ENCODE data around the gene POLG.
A peak's percentile ranks its signal among the peaks of the same experiment; 100 is the strongest.

Gene POLG

DNA sequence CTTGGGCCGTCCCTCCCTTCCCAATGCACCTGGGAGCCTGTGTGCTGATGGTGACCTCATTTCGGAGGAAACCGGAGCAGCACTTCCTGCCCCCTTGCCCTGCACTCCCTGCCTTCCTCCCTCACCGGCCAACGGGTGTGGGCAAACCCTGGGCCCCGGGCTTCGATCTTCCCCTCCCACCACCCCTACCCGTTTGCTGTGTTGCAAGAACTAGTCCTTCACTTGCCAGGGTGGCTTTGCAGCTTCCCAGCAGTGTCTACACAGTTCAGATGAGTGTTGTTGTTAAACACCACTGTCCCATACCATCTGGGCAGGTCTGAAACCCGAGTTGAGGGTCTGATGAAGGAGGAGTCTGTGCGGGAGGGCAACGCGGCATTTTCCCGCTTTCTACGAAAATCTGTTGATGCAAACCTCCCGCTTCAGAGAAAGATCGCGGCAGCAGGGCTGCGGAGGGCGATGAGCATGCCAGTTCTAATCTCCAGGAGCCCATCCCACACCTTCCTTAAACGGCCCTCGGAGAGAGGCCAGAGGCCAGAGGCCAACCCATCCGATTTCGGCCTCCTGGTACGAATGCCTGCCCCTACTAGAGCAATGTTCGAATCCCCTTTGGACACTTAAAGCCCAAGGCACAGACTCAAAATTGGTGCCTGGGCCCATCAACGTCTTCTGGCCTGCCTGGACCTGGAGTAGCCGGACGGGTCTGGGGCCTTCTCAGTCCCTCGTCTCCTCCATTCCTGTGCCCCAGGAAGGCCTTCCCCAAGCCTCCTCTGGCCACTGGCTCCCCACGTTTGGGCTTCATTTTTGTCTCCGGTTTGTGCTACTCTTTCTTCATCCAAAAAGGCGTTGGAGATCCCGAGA is 35.7 kb upstream of the POLG start:
- DNase-seq = no peak

GRCh38 chr15:89369341-89369947 is 34.8 kb upstream of the POLG start:
- DNase-seq = no peak

GRCh38 chr15:89368566-89369223 is 34.1 kb upstream of the POLG start:
- DNase-seq = no peak

GRCh38 chr15:89367485-89368451 is 33.1 kb upstream of the POLG start:
- no peak for DNase-seq

GRCh38 chr15:89366656-89367393 is 32.2 kb upstream of the POLG start:
- no peak for DNase-seq

- no peak for DNase-seq
Measured at GRCh38 chr15:89365462-89366065, 30.9 kb upstream of the POLG start.

- no peak for DNase-seq
Measured at GRCh38 chr15:89364741-89365450, 30.3 kb upstream of the POLG start.

GRCh38 chr15:89364341-89364740 is 29.7 kb upstream of the POLG start:
- DNase-seq = no peak

GRCh38 chr15:89363770-89364169 is 29.1 kb upstream of the POLG start:
- no peak for DNase-seq

- DNase-seq = no peak
Measured at GRCh38 chr15:89363133-89363532, 28.5 kb upstream of the POLG start.

DNA sequence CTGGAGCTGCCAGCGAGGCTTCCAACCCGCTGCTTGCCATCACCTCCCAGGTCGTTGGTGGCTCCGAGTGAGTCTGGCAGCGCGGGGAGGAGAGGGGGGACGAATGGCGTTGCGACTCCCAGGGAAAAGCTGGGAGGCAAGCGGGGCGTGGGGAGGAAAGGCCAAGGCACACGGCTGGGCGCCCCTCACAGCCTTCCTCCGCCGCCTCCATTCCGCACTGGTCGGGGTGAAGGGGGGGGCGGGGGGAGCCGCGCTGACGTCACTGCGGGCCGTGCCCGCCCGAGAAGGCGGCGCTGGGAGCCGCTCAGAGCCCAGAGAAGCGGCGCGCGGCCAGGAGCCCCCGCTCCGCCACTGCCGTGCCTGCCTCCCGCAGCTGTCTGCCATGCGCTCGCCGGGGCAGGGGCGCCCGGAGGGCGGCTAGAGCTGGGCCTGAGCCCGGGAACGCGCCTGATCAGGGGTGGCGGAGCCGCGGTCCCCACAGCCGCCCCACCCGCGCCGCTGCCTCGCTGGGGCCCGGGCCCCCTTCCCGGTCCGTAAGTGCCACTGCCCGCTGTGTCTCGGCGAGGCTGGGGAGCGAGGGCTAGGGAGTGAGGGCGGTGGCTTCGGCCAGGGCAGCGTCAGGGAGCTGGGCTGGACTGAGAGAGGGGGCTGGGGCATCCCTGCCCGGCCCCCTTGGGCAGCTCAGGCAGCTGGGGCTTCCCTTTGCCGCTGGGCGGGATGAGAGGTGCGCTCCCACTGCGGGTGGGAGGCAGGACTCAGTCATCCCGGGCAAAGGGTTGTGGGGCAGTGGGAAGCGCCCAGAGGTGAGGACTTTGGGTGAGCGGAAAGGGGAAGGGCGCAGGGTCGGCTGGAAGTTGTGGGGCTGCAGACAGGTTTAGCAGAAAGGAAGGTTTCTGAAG is 27.8 kb upstream of the POLG start:
- DNase-seq = no peak

- DNase-seq = peak; percentile 56
Measured at GRCh38 chr15:89361451-89362202, 27.0 kb upstream of the POLG start.

DNA sequence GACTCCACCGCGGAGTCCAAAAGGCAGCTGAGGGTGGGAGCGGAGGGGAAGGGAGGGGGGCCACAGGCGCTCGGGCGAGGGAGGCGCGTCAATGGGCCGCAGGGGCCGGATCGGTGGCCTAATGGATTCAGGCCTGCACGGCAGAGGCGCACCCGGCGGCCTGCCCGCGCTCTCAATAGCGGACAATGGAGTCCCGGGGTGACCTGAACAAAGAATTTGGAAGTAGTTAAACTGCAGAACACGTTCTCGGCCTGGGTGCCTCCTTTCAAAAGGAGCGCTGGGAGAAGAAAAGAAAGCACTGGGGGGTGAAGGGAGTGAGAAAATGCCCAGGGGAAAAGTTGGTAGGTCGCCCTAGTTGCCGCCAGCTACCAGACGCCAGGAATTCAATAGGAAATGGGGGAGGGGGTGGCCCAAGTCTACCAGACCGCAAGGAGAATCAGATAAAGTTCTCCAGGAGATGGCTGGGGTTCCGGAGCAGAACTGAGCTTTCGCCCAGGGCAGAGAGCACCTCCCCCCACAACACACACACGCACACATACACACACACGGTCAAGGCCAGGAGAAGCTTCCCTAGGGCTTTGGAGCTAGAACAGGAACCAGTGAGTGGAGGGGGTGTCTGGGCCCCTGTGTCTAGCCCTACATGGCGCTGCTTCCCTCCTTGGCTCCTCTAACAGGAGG is 25.8 kb upstream of the POLG start:
- no peak for DNase-seq

- no peak for DNase-seq
Measured at GRCh38 chr15:89359471-89360293, 25.1 kb upstream of the POLG start.

- DNase-seq = peak; percentile 83
Measured at GRCh38 chr15:89358755-89359439, 24.3 kb upstream of the POLG start.

- no peak for DNase-seq
Measured at GRCh38 chr15:89358435-89358754, 23.8 kb upstream of the POLG start.
